Measurements from ENCODE around the gene IL20RB.

Gene IL20RB

GRCh38 chr3:136957751-136958288 lies at the start of gene IL20RB:
TSS of gene IL20RB (plus strand) at chr3:136957983. CDS start at chr3:136958114, 131 bp downstream.
- no peak for DNase-seq (ENCODE audit: low read depth in 2 of 2)

GRCh38 chr3:136908297-136908696 lies 49.5 kb upstream of the IL20RB start:
- DNase-seq (ENCODE audit: low read depth in 2 of 2) = no peak

GRCh38 chr3:136909187-136909586 lies 48.6 kb upstream of the IL20RB start:
- no peak for DNase-seq (ENCODE audit: low read depth in 2 of 2)

DNA sequence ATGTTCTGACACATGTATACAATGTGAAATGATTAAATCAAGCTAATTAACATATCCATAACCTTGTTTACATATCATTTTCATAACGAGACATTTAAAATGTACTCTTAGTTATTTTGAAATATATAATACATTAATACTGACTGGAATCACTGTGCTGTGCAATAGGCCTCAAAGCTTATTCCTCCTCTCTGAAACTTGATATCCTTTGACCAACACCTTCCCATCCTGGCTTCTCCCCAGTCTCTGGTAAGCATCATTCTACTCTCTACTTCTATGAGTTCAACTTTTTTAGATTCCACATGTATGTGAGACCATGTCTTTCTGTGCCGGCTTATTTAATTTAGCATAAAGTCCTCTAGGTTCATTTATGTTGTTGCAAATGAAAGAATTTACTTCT lies 47.1 kb upstream of the IL20RB start:
- DNase-seq (ENCODE audit: low read depth in 2 of 2) = no peak

- no peak for DNase-seq (ENCODE audit: low read depth in 2 of 2)
Observed at GRCh38 chr3:136913168-136913567, 44.6 kb upstream of the IL20RB start.

DNA sequence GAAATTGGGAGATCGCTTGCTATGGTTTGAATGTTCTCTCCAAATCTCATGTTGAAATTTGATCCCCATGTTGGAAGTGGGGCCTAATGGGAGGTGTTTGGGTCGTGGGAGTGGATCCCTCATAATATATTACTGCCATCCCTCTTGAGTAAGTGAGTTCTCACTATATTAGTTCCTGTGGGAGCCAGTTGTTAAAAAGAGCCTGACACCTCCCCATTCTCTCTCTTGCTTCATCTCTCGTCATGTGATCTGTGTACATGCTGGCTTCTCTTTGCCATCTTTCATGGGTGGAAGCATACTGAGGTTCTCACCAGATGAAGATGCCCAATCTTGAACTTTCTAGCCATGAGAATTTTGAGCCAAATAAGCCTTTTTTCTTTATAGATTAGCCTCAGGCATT lies 43.0 kb upstream of the IL20RB start:
- no peak for DNase-seq (ENCODE audit: low read depth in 2 of 2)

DNA sequence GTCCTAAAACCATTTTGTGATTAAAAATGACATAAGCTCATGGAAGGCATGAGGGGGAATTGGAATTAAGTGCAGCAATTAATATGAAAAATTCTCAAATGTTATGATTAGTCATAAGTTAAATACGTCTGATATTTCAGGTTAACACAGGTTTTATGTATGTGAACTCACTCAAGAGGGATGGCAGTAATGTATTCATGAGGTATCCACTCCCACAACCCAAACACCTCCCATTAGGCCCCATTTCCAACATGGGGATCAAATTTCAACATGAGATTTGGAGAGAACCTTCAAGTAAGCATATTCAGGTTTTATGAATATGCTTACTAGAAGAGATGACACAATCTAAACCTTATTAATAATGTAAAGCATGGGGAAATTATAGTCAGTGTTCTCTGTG lies 41.6 kb upstream of the IL20RB start:
- DNase-seq (ENCODE audit: low read depth in 2 of 2) = no peak

GRCh38 chr3:136919799-136920580 lies 37.8 kb upstream of the IL20RB start:
- no peak for DNase-seq (ENCODE audit: low read depth in 2 of 2)

- DNase-seq (ENCODE audit: low read depth in 2 of 2) = no peak
Observed at GRCh38 chr3:136920904-136921611, 36.7 kb upstream of the IL20RB start.

GRCh38 chr3:136925425-136926190 lies 32.2 kb upstream of the IL20RB start:
- DNase-seq (ENCODE audit: low read depth in 2 of 2) = no peak

GRCh38 chr3:136928240-136928639 lies 29.5 kb upstream of the IL20RB start:
- DNase-seq (ENCODE audit: low read depth in 2 of 2) = no peak

- DNase-seq (ENCODE audit: low read depth in 2 of 2) = no peak
Observed at GRCh38 chr3:136929977-136930670, 27.7 kb upstream of the IL20RB start.

GRCh38 chr3:136931606-136932005 lies 26.2 kb upstream of the IL20RB start:
- DNase-seq (ENCODE audit: low read depth in 2 of 2) = no peak

- no peak for DNase-seq (ENCODE audit: low read depth in 2 of 2)
Observed at GRCh38 chr3:136932523-136932922, 25.3 kb upstream of the IL20RB start.

- no peak for DNase-seq (ENCODE audit: low read depth in 2 of 2)
Observed at GRCh38 chr3:136932978-136933772, 24.6 kb upstream of the IL20RB start.

GRCh38 chr3:136937175-136937574 lies 20.6 kb upstream of the IL20RB start:
- no peak for DNase-seq (ENCODE audit: low read depth in 2 of 2)

- DNase-seq (ENCODE audit: low read depth in 2 of 2) = no peak
Observed at GRCh38 chr3:136937851-136938250, 19.9 kb upstream of the IL20RB start.

DNA sequence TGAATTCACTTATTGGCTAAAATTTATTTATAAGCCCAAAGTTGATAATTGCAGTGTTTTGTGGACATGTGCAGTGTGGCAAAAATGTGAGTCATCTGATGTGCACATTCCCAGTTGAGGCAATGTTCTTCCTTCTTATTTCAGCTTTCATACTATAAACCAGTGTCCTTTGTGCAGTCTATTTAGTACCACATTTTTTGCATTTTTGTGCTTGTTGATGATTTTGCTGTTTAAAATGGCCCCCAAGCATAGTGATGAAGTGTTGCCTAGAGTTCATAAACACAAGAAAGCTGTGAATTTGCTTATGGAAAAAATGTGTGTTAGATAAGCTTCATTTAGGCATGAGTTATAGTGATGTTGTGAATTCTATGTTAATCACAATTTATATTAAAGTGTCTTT lies 19.4 kb upstream of the IL20RB start:
- no peak for DNase-seq (ENCODE audit: low read depth in 2 of 2)

GRCh38 chr3:136939489-136939888 lies 18.3 kb upstream of the IL20RB start:
- no peak for DNase-seq (ENCODE audit: low read depth in 2 of 2)

DNA sequence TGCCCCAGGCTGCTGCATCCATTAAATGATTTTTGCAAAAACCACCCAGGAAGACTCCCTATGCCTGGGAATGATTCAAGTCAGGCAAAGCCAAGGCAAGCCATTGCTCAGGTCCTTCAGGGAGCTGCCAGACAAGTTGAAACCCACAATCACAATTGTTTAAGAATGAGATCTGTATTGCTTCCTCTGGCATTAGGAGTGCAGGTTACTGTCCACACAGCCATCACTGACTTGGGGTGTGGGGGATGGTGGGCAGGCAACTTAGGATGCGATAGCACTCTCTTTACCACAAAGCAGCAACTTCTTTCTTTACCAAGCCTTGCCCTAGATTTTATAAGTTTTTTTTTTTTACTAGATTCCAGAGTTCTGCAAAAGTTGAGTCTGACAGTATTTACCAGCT lies 15.0 kb upstream of the IL20RB start:
- no peak for DNase-seq (ENCODE audit: low read depth in 2 of 2)

- no peak for DNase-seq (ENCODE audit: low read depth in 2 of 2)
Observed at GRCh38 chr3:136943436-136943835, 14.3 kb upstream of the IL20RB start.

Data from stimulated activated CD4-positive, alpha-beta T cell treated with anti-CD3 and anti-CD28 coated beads, Interleukin-4, amount 100 ng/mL, for 48 hours (primary cell).